OCI-LY3 (cell line): ENCODE data around the gene TIMP4.

ENCODE experiments used
- CTCF ChIP-seq: fragments of 200-600, 300-600 bp; sonication (generic); IDR thresholded peaks from 2 replicates; pipeline ENCODE4 v1.5.1; 2014; ENCODE audit warnings: antibody characterized with exemption, low read length, low read depth
- EZH2phosphoT487 ChIP-seq: fragments of 200-600 bp; shearing (Covaris generic); IDR thresholded peaks from 2 replicates; pipeline ENCODE4 v1.6.1; 2018; ENCODE audit warnings: antibody characterized with exemption, mixed run types, low read depth

GRCh38 chr3:12135029-12135657, 23.6 kb downstream of the TIMP4 start:
- TF ChIP-seq CTCF (peak; percentile 88), EZH2phosphoT487 (no peak)
